Activated naive CD8-positive, alpha-beta T cell (primary cell): Measurements from ENCODE around the gene NUDC.

Source experiments
- H3K27ac Mint-ChIP-seq: one replicate; pipeline ENCODE4 v1.8.0; 2021; ENCODE audit warnings: mixed read lengths
- H3K27me3 Mint-ChIP-seq: one replicate; pipeline ENCODE4 v1.8.0; 2021; ENCODE audit warnings: mixed read lengths
- H3K36me3 Mint-ChIP-seq: one replicate; pipeline ENCODE4 v1.8.0; 2021; ENCODE audit warnings: mixed read lengths
- H3K4me1 Mint-ChIP-seq: one replicate; pipeline ENCODE4 v1.8.0; 2021; ENCODE audit warnings: low read depth, mixed read lengths
- H3K4me3 Mint-ChIP-seq: one replicate; pipeline ENCODE4 v1.8.0; 2021; ENCODE audit warnings: mild to moderate bottlenecking, mixed read lengths
- H3K9me3 Mint-ChIP-seq: one replicate; pipeline ENCODE4 v1.8.0; 2021; ENCODE audit warnings: low read depth, mixed read lengths

Gene NUDC

DNA sequence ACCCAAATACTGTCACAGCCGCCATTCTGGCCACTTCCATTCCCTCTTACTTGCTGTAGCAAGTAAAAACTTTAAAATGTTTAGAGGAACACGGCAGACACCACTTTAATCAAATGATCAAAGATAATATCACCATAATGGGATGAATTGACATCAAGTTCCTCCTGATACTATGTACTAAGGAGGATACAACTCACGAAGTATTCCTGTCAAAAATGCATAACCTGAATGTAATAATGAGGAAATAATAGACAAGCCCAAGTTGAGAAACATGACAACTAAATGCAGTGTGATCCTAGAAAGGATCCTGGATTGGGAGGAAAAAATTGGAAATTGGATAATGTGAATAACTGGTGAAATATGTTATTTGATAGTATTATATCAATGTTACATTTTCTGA, 34.8 kb downstream of the NUDC start:
- H3K4me1 Mint-ChIP-seq = peaks cover 6% of the 10 kb centered on the region
- no peaks in the 10 kb centered on the region for H3K9me3 Mint-ChIP-seq
- H3K36me3 Mint-ChIP-seq = peaks cover 7% of the 10 kb centered on the region
- H3K4me3 Mint-ChIP-seq = no peak overlapping the region
- no peak overlapping the region for H3K27ac Mint-ChIP-seq
- H3K27me3 Mint-ChIP-seq = no peaks in the 10 kb centered on the region

DNA sequence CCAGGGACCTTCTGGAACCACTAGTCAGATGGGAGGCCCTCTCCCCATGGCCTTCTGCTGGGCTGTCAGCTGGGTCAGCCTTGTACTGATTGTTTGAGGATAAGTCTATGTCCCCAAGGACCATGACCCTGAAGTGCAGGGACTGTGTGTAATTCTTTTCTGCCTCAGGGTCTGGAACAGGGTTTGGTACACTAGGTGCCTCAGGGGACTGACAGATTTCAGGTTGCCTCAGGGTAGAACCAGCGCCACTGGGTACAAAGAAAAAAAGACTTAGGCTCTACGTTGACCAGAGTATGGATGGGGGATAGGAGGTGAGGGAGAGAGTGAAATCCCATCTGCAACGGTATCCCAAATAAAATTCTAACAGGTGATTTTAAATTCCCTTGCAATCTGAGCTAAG, 35.8 kb downstream of the NUDC start:
- Mint-ChIP-seq H3K36me3 (peaks cover 7% of the 10 kb centered on the region), H3K27ac (no peak overlapping the region), H3K4me3 (no peak overlapping the region), H3K9me3 (no peaks in the 10 kb centered on the region), H3K4me1 (peaks cover 6% of the 10 kb centered on the region), H3K27me3 (peaks cover 5% of the 10 kb centered on the region)

DNA sequence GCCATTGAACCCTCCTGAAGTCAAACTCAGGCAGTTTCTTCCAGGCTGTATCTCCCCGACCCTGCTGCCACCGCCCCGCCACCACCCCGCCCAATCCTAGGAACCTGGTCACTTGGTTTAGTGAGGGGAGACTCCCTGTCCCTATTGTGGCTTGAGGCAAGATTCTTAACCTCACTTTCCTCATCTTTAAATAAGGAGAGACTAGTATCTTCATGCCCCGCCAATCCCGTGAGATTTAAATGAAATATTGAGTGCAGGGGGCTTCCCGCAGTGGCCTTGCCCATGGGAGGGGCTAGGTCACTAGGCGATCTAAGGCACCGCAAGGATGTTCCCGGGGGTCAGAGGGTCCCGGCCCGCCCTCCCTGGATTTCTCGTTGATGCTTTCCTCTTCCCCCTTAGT, 37.7 kb downstream of the NUDC start:
- H3K27ac Mint-ChIP-seq = no peak overlapping the region
- H3K4me3 Mint-ChIP-seq = peak overlapping the region; percentile 56
- H3K4me1 Mint-ChIP-seq = peaks cover 6% of the 10 kb centered on the region
- H3K9me3 Mint-ChIP-seq = no peaks in the 10 kb centered on the region
- H3K36me3 Mint-ChIP-seq = peaks cover 5% of the 10 kb centered on the region
- H3K27me3 Mint-ChIP-seq = peaks cover 9% of the 10 kb centered on the region

DNA sequence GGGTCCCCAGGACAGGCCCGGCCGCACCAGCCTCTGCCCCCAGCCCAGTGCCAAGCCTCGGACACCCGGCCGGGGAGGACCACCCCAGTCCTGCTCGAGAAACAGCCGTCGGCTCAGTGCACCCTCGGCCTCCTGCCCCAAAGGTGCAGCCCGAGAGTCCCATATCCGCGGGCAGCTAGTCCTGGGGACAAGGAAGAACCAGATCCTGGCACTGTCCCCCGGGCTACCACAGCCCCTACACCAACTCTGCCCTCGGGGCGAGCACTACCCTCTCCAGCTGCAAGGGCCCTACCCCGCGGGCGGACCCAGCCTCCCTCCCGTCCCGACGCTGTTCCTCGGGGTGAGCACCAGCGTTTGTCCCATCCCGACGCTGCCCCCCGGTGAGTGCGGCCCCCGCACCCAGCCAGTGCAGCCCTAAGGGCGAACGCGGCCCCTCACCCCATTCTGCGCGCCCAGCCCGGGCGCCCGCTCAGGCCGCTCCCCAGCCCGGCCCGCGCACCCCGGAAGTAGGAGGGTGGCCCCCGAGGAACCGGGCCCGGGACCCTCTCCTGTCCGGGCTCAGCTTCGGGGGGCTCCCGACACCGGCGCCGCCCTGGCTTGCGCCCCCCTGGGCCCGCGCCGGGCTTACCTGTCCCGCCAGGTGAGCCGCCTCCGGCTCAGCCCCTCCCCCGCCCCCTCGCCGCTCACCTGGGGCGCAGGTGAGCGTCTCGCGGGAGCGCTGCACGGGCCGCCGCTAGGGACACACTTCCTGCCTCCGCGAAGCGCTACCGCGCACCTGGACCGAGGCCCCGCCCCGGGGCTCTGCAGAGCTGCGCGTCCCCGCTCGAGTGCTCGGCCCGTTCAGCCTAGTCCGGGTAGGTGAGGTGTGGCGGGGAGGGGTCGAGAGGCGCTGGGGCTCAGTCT, 38.4 kb downstream of the NUDC start, which contains the start of gene KDF1:
Gene KDF1, minus strand, starts transcription at position 747 of the 903 bp plus-strand sequence. CDS start 8,088 bp downstream, outside the sequence.
- Mint-ChIP-seq H3K9me3 (no peaks in the 10 kb centered on the region), H3K4me3 (peak within 1 kb of the TSS; percentile 87), H3K36me3 (peaks cover 5% of the 10 kb centered on the region), H3K27me3 (peaks cover 13% of the 10 kb centered on the region), H3K4me1 (peaks cover 6% of the 10 kb centered on the region), H3K27ac (no peak within 1 kb of the TSS)

DNA sequence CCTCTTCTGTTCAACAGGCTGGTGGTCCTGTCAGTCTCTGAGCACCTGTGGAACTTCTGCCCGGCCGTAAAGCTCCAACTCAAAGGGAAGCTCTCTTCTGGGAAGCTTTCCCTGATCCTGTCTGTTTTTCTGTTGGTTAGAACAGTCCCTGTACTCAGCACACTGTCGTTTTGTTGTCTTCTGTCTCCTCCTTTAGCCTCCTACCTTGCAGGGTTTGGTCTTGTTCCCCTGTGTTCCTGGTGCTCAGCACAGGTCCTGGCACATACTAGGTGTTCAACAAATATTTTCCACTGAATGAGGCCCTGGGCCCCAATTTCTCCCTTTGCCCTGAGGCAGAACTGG, 39.1 kb downstream of the NUDC start:
- Mint-ChIP-seq H3K9me3 (no peaks in the 10 kb centered on the region), H3K36me3 (peaks cover 5% of the 10 kb centered on the region), H3K4me3 (peak overlapping the region; percentile 87), H3K27ac (no peak overlapping the region), H3K4me1 (peaks cover 6% of the 10 kb centered on the region), H3K27me3 (peaks cover 14% of the 10 kb centered on the region)

DNA sequence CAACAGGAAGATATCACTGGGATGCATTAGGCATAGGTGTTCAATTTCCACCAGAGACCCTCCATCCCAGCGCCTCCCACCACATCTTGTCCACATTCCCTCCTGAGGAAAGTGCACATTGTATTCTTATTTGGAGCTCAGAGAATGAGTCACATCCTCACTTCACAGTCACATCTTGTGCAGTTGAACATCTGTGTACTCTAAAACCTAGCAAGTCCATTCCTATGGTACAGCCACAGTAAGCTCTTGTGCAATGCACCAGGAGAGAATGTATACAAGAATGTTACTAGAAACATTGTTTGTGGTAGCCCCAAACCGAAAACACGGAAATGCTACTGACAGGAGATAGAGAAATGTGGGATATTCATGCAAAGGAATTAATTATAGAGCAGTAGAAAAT, 40.3 kb downstream of the NUDC start:
- Mint-ChIP-seq H3K4me3 (peak overlapping the region; percentile 7), H3K27ac (no peak overlapping the region), H3K36me3 (no peaks in the 10 kb centered on the region), H3K27me3 (peaks cover 20% of the 10 kb centered on the region), H3K9me3 (no peaks in the 10 kb centered on the region), H3K4me1 (peaks cover 6% of the 10 kb centered on the region)

DNA sequence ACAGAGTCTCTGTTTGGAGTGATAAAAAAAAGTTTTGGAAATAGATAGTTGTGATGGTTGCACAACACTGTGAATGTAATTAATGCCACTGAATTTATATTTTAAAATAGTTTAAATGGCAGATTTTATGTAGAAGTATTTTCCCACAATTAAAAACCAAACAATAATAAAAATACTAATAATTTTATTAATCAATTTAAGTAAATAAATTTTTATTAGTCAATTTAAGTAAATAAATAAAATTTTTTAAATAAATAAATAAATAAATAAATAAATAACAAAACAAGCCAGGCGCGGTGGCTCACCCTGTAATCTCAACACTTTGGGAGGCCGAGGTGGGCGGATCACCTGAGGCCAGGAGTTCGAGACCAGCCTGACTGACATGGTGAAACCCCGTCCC, 43.7 kb downstream of the NUDC start:
- Mint-ChIP-seq H3K4me1 (peaks cover 4% of the 10 kb centered on the region), H3K27ac (no peak overlapping the region), H3K4me3 (no peak overlapping the region), H3K9me3 (no peaks in the 10 kb centered on the region), H3K36me3 (no peaks in the 10 kb centered on the region), H3K27me3 (peaks cover 24% of the 10 kb centered on the region)

DNA sequence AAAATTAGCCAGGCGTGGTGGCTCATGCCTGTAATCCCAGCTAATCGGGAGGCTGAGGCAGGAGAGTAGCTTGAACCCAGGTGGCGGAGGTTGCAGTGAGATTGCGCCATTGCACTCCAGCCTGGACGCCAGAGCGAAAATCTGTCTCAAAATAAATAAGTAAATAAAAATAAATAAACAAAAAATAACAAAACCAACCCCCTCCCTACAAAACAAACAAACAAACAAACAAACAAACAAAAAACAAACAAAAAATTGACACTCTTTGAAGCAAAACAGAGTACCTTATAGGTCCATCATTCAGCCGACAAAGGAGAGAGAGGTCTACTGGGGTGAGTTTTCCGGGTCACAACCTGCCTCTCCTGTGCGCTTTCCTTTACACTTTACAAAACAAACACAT, 44.1 kb downstream of the NUDC start:
- no peak overlapping the region for H3K4me3 Mint-ChIP-seq
- peaks cover 2% of the 10 kb centered on the region for H3K4me1 Mint-ChIP-seq
- H3K9me3 Mint-ChIP-seq = no peaks in the 10 kb centered on the region
- H3K36me3 Mint-ChIP-seq = no peaks in the 10 kb centered on the region
- no peak overlapping the region for H3K27ac Mint-ChIP-seq
- H3K27me3 Mint-ChIP-seq = peaks cover 24% of the 10 kb centered on the region

DNA sequence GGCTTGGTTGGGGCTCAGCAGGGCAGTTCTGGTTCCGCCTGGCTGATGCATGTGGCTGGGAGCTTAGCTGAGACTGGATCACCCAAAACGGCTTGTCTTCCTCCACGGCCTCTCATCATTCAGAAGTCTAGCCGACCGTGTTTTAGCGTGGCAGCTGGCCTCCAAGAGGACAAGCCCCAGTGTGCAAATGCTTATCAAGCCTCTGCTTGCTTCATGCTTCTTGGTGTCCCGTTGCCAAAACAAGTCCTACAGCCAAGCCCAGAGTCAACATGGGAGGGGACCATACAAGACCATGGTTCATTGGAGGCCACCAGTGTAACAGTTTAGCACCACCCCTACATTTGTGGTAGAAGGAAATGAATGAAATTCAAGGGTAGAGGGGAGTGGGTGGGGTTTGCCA, 49.3 kb downstream of the NUDC start:
- no peaks in the 10 kb centered on the region for H3K36me3 Mint-ChIP-seq
- no peaks in the 10 kb centered on the region for H3K4me1 Mint-ChIP-seq

DNA sequence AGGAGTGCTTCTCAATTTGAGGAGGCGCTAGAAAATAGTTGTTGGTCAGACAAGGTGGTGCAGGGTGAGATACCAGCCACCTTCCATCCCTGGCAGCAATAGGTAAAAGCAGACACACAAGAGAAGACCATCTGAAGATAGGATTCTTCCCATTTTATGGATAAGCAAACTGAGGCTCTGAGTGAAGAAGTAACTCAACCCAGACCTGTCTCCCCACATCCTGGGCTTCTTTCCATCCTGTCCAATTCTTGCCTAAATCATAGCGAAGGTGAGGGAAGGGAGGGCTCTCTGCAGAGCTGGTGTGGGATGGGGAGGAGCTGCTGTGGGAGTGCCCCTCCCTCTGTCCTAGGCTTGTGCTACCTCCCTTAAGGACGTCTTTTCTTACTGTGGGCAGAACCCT, 50.0 kb downstream of the NUDC start:
- Mint-ChIP-seq H3K4me1 (no peaks in the 10 kb centered on the region), H3K9me3 (no peaks in the 10 kb centered on the region), H3K27ac (no peak overlapping the region), H3K4me3 (no peak overlapping the region), H3K27me3 (peaks cover 7% of the 10 kb centered on the region), H3K36me3 (no peaks in the 10 kb centered on the region)

More for the DNA sequence above, 49.3 kb downstream of the NUDC start:
- H3K27me3 Mint-ChIP-seq = peaks cover 9% of the 10 kb centered on the region
- H3K4me3 Mint-ChIP-seq = no peak overlapping the region
- H3K9me3 Mint-ChIP-seq = no peaks in the 10 kb centered on the region
- H3K27ac Mint-ChIP-seq = no peak overlapping the region

DNA sequence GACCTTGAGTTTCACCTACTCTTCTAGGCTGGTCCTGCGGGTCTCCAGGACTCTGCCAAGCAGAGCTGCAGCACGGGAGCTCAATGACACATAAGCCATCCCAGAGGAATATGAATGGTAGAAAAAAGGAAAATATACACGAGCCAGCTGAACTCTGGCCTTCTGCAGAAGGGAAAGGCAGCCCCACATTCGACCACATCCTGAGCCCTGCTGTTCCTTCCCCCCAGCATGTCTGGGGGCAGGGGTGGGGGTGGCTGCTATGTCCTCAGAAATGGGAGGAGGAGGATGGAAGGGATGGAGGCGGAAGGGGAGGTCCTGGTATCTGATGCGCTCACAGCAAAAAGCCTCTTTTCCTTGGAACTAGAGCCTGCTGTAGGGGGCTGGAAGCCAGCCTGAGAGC, 50.8 kb downstream of the NUDC start:
- H3K4me3 Mint-ChIP-seq = no peak overlapping the region
- peaks cover 4% of the 10 kb centered on the region for H3K27me3 Mint-ChIP-seq
- H3K27ac Mint-ChIP-seq = no peak overlapping the region
- no peaks in the 10 kb centered on the region for H3K9me3 Mint-ChIP-seq
- H3K4me1 Mint-ChIP-seq = no peaks in the 10 kb centered on the region
- no peaks in the 10 kb centered on the region for H3K36me3 Mint-ChIP-seq

DNA sequence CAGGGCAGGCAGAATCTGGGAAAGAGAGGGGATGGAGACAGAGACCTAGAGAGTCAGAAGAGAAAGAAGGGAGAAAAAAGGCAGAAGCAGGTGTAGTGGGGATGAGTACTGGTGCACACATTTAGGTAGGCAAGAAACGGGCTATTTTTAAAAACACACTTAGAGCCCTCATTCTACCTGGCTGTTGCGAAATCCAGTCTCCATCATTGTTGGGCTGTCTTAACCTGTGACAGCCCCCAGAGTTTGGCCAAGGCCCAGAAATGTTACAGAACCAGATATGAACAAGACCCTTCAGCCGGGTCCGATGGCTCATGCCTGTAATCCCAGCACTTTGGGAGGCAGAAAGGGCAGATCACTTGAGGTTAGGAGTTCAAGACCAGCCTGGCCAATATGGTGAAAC, 51.3 kb downstream of the NUDC start:
- H3K27ac Mint-ChIP-seq = no peak overlapping the region
- no peaks in the 10 kb centered on the region for H3K4me1 Mint-ChIP-seq
- H3K36me3 Mint-ChIP-seq = no peaks in the 10 kb centered on the region
- H3K4me3 Mint-ChIP-seq = no peak overlapping the region
- no peaks in the 10 kb centered on the region for H3K27me3 Mint-ChIP-seq
- no peaks in the 10 kb centered on the region for H3K9me3 Mint-ChIP-seq

DNA sequence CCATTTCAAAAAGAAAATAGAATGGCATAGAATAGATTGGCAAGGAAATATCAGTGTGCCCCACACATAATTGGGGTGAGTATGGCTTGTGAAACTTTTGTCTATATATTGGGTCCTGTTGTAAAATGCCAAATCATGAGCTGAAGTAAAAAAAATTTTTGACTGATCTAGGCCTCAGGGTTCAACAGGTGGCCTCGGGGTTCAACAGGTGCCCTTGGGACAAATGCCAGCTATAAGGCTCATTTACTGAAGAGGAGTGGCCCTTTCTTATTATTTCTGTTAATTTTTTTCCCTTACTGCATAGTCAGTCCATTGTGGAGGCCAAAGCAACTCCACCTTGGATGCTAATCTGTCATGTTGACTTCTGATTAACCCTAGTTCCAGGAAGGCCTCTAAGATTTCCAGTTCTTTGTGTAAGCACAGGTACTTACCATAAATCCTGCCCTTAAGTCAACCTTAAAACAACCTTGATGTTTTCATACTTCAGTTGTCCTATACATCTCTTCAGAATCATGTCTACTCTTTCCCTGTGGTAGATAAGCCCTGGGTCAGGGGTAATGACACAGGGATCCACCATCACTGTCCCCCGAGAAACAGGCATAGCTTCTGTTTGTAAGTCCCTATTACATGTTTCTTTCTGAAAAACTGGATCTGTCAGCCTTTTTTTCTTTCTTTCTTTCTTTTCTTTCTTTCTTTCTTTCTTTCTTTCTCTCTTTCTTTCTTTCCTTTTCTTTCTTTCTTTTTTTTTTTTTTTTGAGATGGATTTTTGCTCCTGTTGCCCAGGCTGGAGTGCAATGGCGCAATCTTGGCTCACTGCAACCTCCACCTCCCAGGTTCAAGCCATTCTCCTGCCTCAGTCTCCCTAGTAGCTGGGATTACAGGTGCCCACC, 55.3 kb downstream of the NUDC start:
- no peak overlapping the region for H3K27ac Mint-ChIP-seq
- no peaks in the 10 kb centered on the region for H3K4me1 Mint-ChIP-seq
- no peaks in the 10 kb centered on the region for H3K9me3 Mint-ChIP-seq
- peaks cover 1% of the 10 kb centered on the region for H3K27me3 Mint-ChIP-seq
- H3K4me3 Mint-ChIP-seq = no peak overlapping the region
- no peaks in the 10 kb centered on the region for H3K36me3 Mint-ChIP-seq

DNA sequence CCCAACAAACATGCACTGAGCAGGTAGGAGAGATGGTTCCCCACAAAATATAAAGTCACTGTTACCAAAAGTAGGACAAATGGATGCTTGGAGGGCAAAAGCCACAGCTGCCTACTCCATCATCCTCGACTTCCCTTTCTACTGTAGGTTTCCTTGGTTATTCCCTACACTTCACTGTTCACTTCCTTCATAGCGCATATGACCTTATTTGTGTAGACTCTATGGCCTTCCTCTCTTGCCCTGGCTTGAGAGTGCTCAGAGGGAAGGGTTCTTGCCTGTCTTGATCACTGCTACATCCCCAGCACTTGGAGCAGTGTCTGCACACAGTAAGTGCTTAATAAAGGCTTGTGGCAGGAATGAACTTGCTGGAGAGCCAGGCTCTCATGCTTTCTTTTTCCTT, 57.4 kb downstream of the NUDC start:
- H3K9me3 Mint-ChIP-seq = no peaks in the 10 kb centered on the region
- H3K27ac Mint-ChIP-seq = no peak overlapping the region
- H3K4me3 Mint-ChIP-seq = no peak overlapping the region
- H3K27me3 Mint-ChIP-seq = peaks cover 1% of the 10 kb centered on the region
- H3K4me1 Mint-ChIP-seq = no peaks in the 10 kb centered on the region
- no peaks in the 10 kb centered on the region for H3K36me3 Mint-ChIP-seq

DNA sequence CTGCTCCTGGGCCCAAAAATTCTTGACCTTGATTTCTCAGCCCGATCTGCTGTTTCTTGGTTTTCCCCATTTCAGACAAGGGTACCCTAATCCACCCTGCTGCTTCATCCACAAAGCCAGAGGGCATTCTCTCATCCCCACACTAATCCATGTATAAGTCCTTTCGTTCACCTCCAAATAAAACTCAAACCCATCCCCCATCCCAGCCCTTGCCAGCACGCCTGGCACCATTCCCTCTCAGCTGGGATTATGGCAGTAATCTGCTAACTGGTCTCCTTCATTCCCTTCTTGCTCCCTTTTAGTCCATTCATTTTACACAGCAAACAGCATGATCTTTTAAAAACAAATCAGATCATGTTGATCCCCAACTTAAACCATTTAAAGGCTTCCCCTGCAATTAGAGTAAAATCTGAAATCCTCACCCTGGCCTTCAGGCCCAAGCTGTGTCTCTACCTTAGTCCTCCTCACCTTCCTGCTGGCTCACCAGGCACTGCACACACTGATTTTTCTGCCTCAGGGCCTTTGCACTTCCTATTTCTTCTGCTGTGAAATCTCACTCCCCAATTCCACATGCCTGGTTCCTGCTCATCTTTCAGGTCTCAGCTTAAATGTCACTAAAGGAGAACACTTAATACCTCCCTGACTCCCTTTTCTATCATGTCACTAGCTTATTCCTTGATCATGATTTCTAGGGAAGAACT, 59.8 kb downstream of the NUDC start:
- Mint-ChIP-seq H3K9me3 (no peaks in the 10 kb centered on the region), H3K27me3 (peaks cover 1% of the 10 kb centered on the region), H3K27ac (no peak overlapping the region), H3K4me1 (no peaks in the 10 kb centered on the region), H3K36me3 (no peaks in the 10 kb centered on the region), H3K4me3 (no peak overlapping the region)
